ENCODE measurements around the gene AGRP.

AGRP gene, protein sequence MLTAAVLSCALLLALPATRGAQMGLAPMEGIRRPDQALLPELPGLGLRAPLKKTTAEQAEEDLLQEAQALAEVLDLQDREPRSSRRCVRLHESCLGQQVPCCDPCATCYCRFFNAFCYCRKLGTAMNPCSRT
- total RNA-seq: 0 reads per million in 3 donors

- DNase-seq: no peak
- H3K27me3 ChIP-seq (replicated peaks; ENCODE audit: control insufficient read depth, insufficient read depth, low read length, poor library complexity, severe bottlenecking): no peaks in the 10 kb centered on the region
- peak within 1 kb of the TSS; percentile 30 for H3K27ac ChIP-seq (ENCODE audit: insufficient read depth, low read length, poor library complexity, severe bottlenecking)
- H3K36me3 ChIP-seq (ENCODE audit: control insufficient read depth, insufficient read depth, low read length): peaks cover 7% of the 10 kb centered on the region
- H3K9me3 ChIP-seq (ENCODE audit: control insufficient read depth, low read length): no peaks in the 10 kb centered on the region
- peak within 1 kb of the TSS; percentile 93 for H3K4me3 ChIP-seq (ENCODE audit: insufficient read depth, low read depth, low read length, poor library complexity, severe bottlenecking)
- peaks cover 17% of the 10 kb centered on the region for H3K4me1 ChIP-seq (ENCODE audit: control insufficient read depth, insufficient read depth, low read length, poor library complexity, severe bottlenecking)
Observed at GRCh38 chr16:67483150-67483549, at the start of gene AGRP. Gene AGRP (minus strand): TSS chr16:67483547. CDS start chr16:67483398, 149 bp downstream.

GRCh38 chr16:67531247-67531646 is 47.9 kb upstream of the AGRP start:
- no peak overlapping the region for H3K27ac ChIP-seq (ENCODE audit: insufficient read depth, low read length, poor library complexity, severe bottlenecking)
- peaks cover 11% of the 10 kb centered on the region for H3K27me3 ChIP-seq (replicated peaks; ENCODE audit: control insufficient read depth, insufficient read depth, low read length, poor library complexity, severe bottlenecking)
- no peaks in the 10 kb centered on the region for H3K36me3 ChIP-seq (ENCODE audit: control insufficient read depth, insufficient read depth, low read length)
- DNase-seq: no peak
- no peak overlapping the region for H3K4me3 ChIP-seq (ENCODE audit: insufficient read depth, low read depth, low read length, poor library complexity, severe bottlenecking)
- H3K4me1 ChIP-seq (ENCODE audit: control insufficient read depth, insufficient read depth, low read length, poor library complexity, severe bottlenecking): peaks cover 30% of the 10 kb centered on the region
- H3K9me3 ChIP-seq (ENCODE audit: control insufficient read depth, low read length): no peaks in the 10 kb centered on the region

DNA sequence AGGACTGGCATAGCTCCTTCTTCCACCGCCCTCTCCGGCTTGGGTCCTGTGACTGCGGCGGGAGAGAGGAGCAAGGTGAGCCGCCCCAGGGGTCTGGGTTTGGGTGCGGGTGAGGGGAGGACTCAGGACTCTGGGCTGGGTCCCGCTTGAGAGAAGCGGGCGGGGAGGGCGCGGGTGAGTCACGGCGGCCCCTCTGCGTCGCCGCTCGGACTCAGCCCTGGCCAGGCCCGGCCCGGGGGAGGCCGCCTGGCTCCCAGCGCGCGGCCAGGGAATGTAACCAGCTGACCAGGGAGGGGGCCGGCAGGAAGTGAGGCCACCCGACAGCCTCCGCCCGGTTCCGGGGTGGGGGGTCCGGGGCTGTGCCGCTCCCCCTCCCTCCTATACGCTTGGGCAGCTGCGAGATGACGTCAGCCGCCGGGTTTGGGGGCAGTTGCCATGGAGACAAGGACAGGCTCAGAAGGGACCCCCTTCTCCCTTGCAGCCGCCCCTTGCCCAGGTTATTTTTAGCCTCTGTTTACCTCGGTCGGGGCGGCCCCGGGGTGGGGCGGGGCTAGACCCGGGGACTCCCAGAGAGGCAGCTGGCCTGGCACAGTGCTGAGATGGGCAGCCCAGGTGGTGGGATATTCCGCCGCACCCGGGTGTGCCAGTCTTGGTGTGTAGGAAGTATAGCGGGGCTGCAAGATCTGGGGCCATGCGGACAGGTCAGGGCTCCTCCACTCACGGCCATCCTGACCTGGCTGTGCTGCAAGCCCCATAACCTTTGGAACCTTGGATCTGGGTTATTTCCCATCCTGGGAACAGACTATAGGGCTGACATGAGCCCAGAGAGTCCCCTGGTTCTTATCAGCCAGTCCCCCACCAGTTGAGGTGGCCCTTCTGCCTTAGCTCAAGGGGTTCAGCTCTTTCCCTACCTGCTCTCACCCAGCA is 46.9 kb upstream of the AGRP start:
- no peaks in the 10 kb centered on the region for H3K36me3 ChIP-seq (ENCODE audit: control insufficient read depth, insufficient read depth, low read length)
- DNase-seq: peak in 1 of 3 donors; percentile 26
- peak overlapping the region; percentile 69 for H3K4me3 ChIP-seq (ENCODE audit: insufficient read depth, low read depth, low read length, poor library complexity, severe bottlenecking)
- H3K27me3 ChIP-seq (replicated peaks; ENCODE audit: control insufficient read depth, insufficient read depth, low read length, poor library complexity, severe bottlenecking): peaks cover 11% of the 10 kb centered on the region
- H3K9me3 ChIP-seq (ENCODE audit: control insufficient read depth, low read length): no peaks in the 10 kb centered on the region
- peaks cover 30% of the 10 kb centered on the region for H3K4me1 ChIP-seq (ENCODE audit: control insufficient read depth, insufficient read depth, low read length, poor library complexity, severe bottlenecking)
- H3K27ac ChIP-seq (ENCODE audit: insufficient read depth, low read length, poor library complexity, severe bottlenecking): no peak overlapping the region

DNA sequence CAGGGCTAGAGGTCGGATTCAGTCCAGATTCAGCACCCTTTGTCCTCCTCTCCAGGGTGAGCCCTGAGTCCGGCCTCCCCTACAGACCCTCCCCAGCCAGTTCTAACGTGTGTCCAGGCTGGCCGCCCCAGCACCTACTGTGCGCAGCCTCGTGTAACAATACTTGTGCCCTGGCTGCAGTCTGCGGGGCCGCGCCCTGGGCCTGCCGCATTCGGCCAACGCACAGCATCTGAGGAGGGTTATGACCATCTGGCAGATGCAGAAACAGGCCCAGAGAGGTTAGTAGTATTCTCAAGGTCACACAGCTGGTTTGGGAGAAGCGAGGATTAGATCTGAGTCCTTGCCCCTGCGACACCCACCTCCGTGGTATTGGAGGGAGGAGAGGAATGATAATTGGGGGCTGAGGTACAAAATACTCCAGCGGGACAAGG is 46.2 kb upstream of the AGRP start:
- Histone ChIP-seq H3K9me3 (ENCODE audit: control insufficient read depth, low read length) (no peaks in the 10 kb centered on the region), H3K4me1 (ENCODE audit: control insufficient read depth, insufficient read depth, low read length, poor library complexity, severe bottlenecking) (peaks cover 30% of the 10 kb centered on the region), H3K27ac (ENCODE audit: insufficient read depth, low read length, poor library complexity, severe bottlenecking) (no peak overlapping the region), H3K4me3 (ENCODE audit: insufficient read depth, low read depth, low read length, poor library complexity, severe bottlenecking) (peak overlapping the region; percentile 69), H3K36me3 (ENCODE audit: control insufficient read depth, insufficient read depth, low read length) (no peaks in the 10 kb centered on the region), H3K27me3 (replicated peaks; ENCODE audit: control insufficient read depth, insufficient read depth, low read length, poor library complexity, severe bottlenecking) (peaks cover 11% of the 10 kb centered on the region)
- no peak for DNase-seq

DNA sequence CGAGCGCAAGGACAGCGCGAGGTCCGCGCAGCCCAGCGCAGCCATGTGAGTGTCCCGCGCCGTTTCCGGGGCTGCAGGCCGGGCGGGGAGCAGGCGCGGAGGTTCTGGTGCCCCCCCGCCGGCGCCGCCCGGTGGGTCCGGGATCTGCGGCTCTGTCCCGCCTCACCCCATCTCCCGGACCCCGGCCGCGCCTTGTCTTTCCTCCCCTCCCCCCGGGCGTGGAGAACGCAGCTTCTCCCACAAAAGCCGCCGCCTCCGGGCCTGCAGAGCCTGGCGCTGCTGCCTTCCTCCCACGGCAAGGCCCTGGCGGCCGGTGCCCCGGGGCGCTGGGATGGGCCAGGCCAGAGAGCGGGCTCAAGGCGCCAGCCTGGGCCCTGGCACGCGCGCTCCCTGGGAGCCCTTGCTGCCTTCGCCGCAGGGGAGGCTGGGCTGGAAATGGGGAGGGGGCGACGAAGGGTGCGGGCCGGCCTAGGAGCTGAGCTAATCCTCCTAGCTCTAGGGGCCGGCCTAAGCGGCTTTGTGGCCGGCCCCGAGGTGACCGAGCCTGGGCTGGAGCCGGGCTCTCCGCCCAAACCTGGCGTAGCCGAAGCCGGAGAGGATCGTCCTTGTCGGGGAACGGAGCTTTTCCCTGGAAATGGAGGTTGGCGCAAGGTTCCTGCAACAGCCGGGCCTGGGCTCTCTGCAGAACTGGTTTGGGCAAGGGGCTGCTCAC is 45.7 kb upstream of the AGRP start:
- H3K4me3 ChIP-seq (ENCODE audit: insufficient read depth, low read depth, low read length, poor library complexity, severe bottlenecking): peak overlapping the region; percentile 69
- H3K27ac ChIP-seq (ENCODE audit: insufficient read depth, low read length, poor library complexity, severe bottlenecking): no peak overlapping the region
- peaks cover 11% of the 10 kb centered on the region for H3K27me3 ChIP-seq (replicated peaks; ENCODE audit: control insufficient read depth, insufficient read depth, low read length, poor library complexity, severe bottlenecking)
- no peaks in the 10 kb centered on the region for H3K36me3 ChIP-seq (ENCODE audit: control insufficient read depth, insufficient read depth, low read length)
- no peaks in the 10 kb centered on the region for H3K9me3 ChIP-seq (ENCODE audit: control insufficient read depth, low read length)
- DNase-seq: peak in 1 of 3 donors; percentile 20
- peaks cover 30% of the 10 kb centered on the region for H3K4me1 ChIP-seq (ENCODE audit: control insufficient read depth, insufficient read depth, low read length, poor library complexity, severe bottlenecking)

DNA sequence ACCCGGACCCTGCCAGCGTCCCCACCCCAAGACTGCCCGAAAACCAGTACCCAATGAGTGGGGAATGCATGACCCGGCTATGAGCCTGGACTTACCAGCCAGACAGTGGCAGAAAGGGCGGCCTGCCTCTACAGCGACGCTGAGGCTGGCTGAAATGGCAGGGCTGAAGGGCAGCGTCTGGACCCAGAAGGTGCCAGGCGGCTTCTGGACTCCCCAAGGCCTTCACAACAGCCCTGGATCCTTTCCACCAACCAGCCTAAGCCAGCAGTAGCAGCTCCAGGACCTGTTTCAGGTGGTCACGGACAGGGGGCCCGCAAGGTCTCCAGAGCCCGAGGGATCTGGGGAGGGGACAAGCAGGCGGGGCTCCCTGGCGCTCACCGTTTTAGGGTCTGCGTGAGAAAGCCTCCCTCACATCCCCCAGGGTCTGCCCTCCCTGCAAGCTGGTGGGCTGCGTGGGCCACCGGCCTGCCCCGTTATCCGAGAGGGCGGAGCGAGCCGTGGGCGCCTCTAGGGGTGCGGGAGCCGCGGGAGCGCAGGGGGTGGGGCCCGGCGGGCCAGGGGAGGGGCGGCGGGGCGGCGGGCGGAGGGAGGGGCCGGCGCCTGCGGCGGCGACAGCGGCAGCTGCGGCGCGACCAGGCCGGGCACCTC is 45.0 kb upstream of the AGRP start, which contains the start of gene RIPOR1:
Gene RIPOR1, plus strand, starts transcription at position 608 of the 648 bp plus-strand sequence. CDS start 9,618 bp downstream, outside the sequence.
- peak; percentile 26 to 45 (median 27) for DNase-seq
- Histone ChIP-seq H3K27ac (ENCODE audit: insufficient read depth, low read length, poor library complexity, severe bottlenecking) (no peak within 1 kb of the TSS), H3K4me1 (ENCODE audit: control insufficient read depth, insufficient read depth, low read length, poor library complexity, severe bottlenecking) (peaks cover 30% of the 10 kb centered on the region), H3K36me3 (ENCODE audit: control insufficient read depth, insufficient read depth, low read length) (no peaks in the 10 kb centered on the region), H3K27me3 (replicated peaks; ENCODE audit: control insufficient read depth, insufficient read depth, low read length, poor library complexity, severe bottlenecking) (peaks cover 11% of the 10 kb centered on the region), H3K9me3 (ENCODE audit: control insufficient read depth, low read length) (no peaks in the 10 kb centered on the region), H3K4me3 (ENCODE audit: insufficient read depth, low read depth, low read length, poor library complexity, severe bottlenecking) (peak within 1 kb of the TSS; percentile 69)

GRCh38 chr16:67526149-67526791 is 42.9 kb upstream of the AGRP start:
- Histone ChIP-seq H3K27ac (ENCODE audit: insufficient read depth, low read length, poor library complexity, severe bottlenecking) (no peak overlapping the region), H3K4me1 (ENCODE audit: control insufficient read depth, insufficient read depth, low read length, poor library complexity, severe bottlenecking) (peaks cover 29% of the 10 kb centered on the region), H3K27me3 (replicated peaks; ENCODE audit: control insufficient read depth, insufficient read depth, low read length, poor library complexity, severe bottlenecking) (peaks cover 11% of the 10 kb centered on the region), H3K4me3 (ENCODE audit: insufficient read depth, low read depth, low read length, poor library complexity, severe bottlenecking) (no peak overlapping the region), H3K9me3 (ENCODE audit: control insufficient read depth, low read length) (no peaks in the 10 kb centered on the region), H3K36me3 (ENCODE audit: control insufficient read depth, insufficient read depth, low read length) (no peaks in the 10 kb centered on the region)
- DNase-seq: no peak

GRCh38 chr16:67525176-67525860 is 42.0 kb upstream of the AGRP start:
- no peaks in the 10 kb centered on the region for H3K36me3 ChIP-seq (ENCODE audit: control insufficient read depth, insufficient read depth, low read length)
- peaks cover 8% of the 10 kb centered on the region for H3K27me3 ChIP-seq (replicated peaks; ENCODE audit: control insufficient read depth, insufficient read depth, low read length, poor library complexity, severe bottlenecking)
- no peak overlapping the region for H3K27ac ChIP-seq (ENCODE audit: insufficient read depth, low read length, poor library complexity, severe bottlenecking)
- DNase-seq: no peak
- H3K4me3 ChIP-seq (ENCODE audit: insufficient read depth, low read depth, low read length, poor library complexity, severe bottlenecking): no peak overlapping the region
- no peaks in the 10 kb centered on the region for H3K9me3 ChIP-seq (ENCODE audit: control insufficient read depth, low read length)
- H3K4me1 ChIP-seq (ENCODE audit: control insufficient read depth, insufficient read depth, low read length, poor library complexity, severe bottlenecking): peaks cover 20% of the 10 kb centered on the region
